Measurements from ENCODE around the gene PAPPA.

DNA sequence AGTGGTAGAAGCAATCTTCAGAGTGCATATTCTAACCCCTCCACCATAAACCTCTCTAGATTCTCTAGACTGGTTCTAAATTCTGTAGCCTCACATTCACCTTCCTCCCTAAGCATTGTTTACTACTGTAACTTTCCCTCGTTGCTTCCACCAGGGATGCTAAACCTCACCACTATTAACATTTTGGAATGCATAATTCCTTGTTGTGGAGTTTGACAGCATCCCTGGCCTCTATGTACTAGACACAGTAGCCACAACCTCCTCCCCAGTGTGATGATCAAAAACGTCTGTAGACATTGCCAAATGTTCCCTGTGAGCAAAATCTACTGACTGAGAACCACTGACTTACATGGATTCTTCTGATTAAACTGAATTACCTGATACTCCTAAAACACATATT lies 18.6 kb downstream of the PAPPA start:
- TF ChIP-seq POLR2A (IDR thresholded peaks at IDR 0.05) = no peak
- TF ChIP-seq, protein P1, sequence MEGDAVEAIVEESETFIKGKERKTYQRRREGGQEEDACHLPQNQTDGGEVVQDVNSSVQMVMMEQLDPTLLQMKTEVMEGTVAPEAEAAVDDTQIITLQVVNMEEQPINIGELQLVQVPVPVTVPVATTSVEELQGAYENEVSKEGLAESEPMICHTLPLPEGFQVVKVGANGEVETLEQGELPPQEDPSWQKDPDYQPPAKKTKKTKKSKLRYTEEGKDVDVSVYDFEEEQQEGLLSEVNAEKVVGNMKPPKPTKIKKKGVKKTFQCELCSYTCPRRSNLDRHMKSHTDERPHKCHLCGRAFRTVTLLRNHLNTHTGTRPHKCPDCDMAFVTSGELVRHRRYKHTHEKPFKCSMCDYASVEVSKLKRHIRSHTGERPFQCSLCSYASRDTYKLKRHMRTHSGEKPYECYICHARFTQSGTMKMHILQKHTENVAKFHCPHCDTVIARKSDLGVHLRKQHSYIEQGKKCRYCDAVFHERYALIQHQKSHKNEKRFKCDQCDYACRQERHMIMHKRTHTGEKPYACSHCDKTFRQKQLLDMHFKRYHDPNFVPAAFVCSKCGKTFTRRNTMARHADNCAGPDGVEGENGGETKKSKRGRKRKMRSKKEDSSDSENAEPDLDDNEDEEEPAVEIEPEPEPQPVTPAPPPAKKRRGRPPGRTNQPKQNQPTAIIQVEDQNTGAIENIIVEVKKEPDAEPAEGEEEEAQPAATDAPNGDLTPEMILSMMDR (IDR thresholded peaks at IDR 0.05) = no peak

All from Peyer's patch (tissue), 4 donors.